DND-41 (cell line): ENCODE results near the gene OBSCN.

ENCODE experiments used
- CTCF ChIP-seq: IDR thresholded peaks from 2 replicates; pipeline ENCODE4 v1.5.1; 2012; ENCODE audit warnings: borderline replicate concordance, low read length, moderate library complexity, mild to moderate bottlenecking; ENCODE audit not compliant: poor library complexity, severe bottlenecking; ENCODE audit errors: extremely low read depth
- EZH2 ChIP-seq: IDR thresholded peaks from 3 replicates; pipeline ENCODE4 v1.6.1; 2012; ENCODE audit warnings: borderline replicate concordance, low read depth, mild to moderate bottlenecking, moderate library complexity, low read length, inconsistent platforms; ENCODE audit not compliant: severe bottlenecking

DNA sequence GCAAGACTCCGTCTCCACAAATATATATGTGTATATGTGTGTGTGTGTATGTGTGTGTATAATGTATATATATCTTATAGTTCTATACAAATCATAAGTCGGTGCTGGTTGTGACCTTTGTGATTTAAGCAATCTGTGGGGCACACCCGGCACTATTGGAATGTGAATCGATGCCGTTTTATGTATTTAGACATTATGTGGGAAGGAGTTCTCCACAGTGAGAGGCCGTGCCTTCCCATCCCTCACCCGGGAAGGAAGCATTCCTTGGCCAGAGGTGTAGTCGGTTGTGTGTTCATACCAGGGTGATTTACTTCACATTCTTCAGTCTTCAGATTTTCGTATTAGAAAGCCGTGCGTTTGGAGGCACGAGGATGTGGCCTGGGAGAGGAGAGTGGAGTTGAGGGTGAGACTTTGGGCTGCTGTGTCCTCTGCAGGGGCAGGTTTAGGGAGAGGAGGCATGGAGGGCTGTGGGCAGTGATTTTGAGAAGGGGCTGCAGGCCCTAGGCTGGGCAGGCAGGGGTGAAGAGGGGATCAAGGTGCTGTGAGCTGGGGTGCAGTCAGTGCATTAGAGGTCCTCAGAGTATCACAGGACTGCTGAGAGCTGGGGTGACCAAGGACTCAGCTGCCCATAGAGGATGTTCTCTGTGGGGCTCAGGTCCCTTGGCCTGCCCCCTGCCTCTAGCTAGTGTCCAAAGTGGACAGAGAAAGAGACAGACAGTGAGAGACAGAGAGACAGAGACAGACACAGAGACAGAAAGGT lies 141.0 kb downstream of the OBSCN start:
- TF ChIP-seq CTCF (no peak), EZH2 (no peak)
